Stomach (tissue), 4 donors: ENCODE data around the gene THAP3.

Source experiments
- CTCF ChIP-seq, 7 experiments: fragments of 450-650 bp in 4 of 7; fragments of 200-600 bp in 3 of 7; sonication (generic) in 3 of 7; IDR thresholded peaks; one replicate each; pipeline ENCODE4 v1.5.1; 2016 to 2019; ENCODE audit warnings: antibody characterized with exemption in 7 of 7, control low read depth in 2 of 7, mild to moderate bottlenecking in 1 of 7
- EP300 ChIP-seq: sonication (generic); formaldehyde crosslinking; IDR thresholded peaks from one replicate; pipeline ENCODE4 v1.6.1; 2017; ENCODE audit warnings: antibody characterized with exemption
- POLR2A ChIP-seq, 4 donors: fragments of 450-650 bp; IDR thresholded peaks; one replicate each; pipeline ENCODE4 v1.6.1; 2016; ENCODE audit warnings: antibody characterized with exemption in 4 of 4, control low read depth in 2 of 4, mild to moderate bottlenecking in 1 of 4, moderate library complexity in 1 of 4

GRCh38 chr1:6672558-6672957, 47.9 kb downstream of the THAP3 start:
- TF ChIP-seq CTCF (IDR thresholded peaks at IDR 0.05), result no peak
- no peak for TF ChIP-seq POLR2A (IDR thresholded peaks at IDR 0.05)
- no peak for TF ChIP-seq EP300
